NCI-H128 (cell line): Measurements from ENCODE around the gene RPL29.

Experiments
- DNase-seq: peaks from one replicate; lab custom pipeline; 2025; ENCODE audit not compliant: unreplicated experiment; lab: John Stamatoyannopoulos, UW

RPL29 gene

GRCh38 chr3:52026041-52026440, 30.3 kb upstream of the RPL29 start:
- DNase-seq = no peak

GRCh38 chr3:52025453-52025852, 29.8 kb upstream of the RPL29 start:
- no peak for DNase-seq

- no peak for DNase-seq
Observed at GRCh38 chr3:52024765-52025452, 29.2 kb upstream of the RPL29 start.

GRCh38 chr3:52023860-52024764, 28.4 kb upstream of the RPL29 start:
- DNase-seq = no peak

GRCh38 chr3:52023101-52023770, 27.5 kb upstream of the RPL29 start:
- DNase-seq = no peak

GRCh38 chr3:52022323-52023100, 26.8 kb upstream of the RPL29 start:
- no peak for DNase-seq

- no peak for DNase-seq
Observed at GRCh38 chr3:52021489-52022268, 26.0 kb upstream of the RPL29 start.

GRCh38 chr3:52020796-52021195, 25.1 kb upstream of the RPL29 start:
- DNase-seq = no peak

GRCh38 chr3:52019352-52020080, 23.8 kb upstream of the RPL29 start:
- DNase-seq = no peak

GRCh38 chr3:52018319-52019000, 22.8 kb upstream of the RPL29 start:
- no peak for DNase-seq

GRCh38 chr3:52017586-52017985, 21.9 kb upstream of the RPL29 start:
- DNase-seq = no peak

- no peak for DNase-seq
Observed at GRCh38 chr3:52015438-52016228, 19.9 kb upstream of the RPL29 start.

- no peak for DNase-seq
Observed at GRCh38 chr3:52014613-52015012, 18.9 kb upstream of the RPL29 start.

GRCh38 chr3:52013802-52014598, 18.3 kb upstream of the RPL29 start:
- no peak for DNase-seq

GRCh38 chr3:52012699-52013098, 17.0 kb upstream of the RPL29 start:
- no peak for DNase-seq

- no peak for DNase-seq
Observed at GRCh38 chr3:52010431-52010830, 14.7 kb upstream of the RPL29 start.

GRCh38 chr3:52007291-52007690, 11.6 kb upstream of the RPL29 start:
- no peak for DNase-seq

GRCh38 chr3:52006820-52007133, 11.1 kb upstream of the RPL29 start:
- no peak for DNase-seq
